NCI-H524 (cell line): ENCODE results near the gene STEAP2.

Source experiments
- DNase-seq, 2 experiments: peaks; one replicate each; lab custom pipeline; 2025; lab: John Stamatoyannopoulos, UW

The STEAP2 gene

DNA sequence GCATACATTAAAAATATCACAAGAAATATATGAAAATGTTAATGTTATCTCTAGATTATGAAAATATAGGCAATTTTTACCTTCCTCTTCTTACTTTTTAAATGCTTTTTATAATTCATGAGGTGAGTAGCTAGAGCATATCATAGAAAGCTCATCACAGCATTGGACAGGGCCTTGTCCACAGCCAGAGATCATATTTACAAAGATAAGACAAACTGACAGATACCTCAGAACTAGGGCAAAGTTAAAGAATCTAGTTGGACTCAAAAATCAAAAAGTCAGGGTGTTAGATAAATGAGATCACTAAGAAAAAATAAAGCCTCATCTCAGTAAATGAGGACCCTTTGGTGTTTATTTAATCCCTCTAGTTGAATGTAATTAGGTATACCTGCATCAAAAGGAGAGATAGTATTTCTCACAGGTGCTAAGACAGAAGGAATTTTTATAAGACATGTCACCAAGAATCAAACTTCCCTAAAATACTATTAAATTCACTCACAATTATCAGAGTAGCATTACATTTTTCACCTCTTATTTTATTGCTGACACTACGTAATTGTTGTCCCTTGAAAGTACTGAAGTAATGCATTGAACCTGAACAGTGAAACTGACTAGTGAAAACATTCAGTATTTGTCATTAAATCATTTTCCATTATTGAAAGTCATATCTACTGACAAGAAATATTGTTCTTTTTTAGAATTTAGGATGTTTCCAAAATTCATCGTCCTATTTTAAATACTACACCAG lies 59.1 kb downstream of the STEAP2 start:
- DNase-seq = no peak

DNA sequence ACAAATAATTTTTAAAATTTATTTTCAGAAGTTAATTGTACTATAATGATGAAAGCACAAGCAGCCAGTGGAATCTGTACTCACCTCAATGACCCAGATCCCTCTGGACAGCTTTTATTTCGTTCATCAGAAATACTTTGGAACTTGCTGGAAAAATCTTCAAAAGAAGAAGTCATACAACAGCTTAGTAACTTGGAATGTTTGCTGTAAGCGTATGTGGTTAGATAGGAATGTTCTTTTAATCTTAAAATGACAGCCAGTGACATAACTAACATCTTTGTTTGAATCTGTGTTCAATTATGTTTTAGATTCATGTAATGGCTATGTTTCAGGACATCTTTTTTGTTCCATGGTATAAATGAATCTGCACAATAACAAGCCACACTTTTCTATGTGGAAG lies 60.2 kb downstream of the STEAP2 start:
- no peak for DNase-seq

DNA sequence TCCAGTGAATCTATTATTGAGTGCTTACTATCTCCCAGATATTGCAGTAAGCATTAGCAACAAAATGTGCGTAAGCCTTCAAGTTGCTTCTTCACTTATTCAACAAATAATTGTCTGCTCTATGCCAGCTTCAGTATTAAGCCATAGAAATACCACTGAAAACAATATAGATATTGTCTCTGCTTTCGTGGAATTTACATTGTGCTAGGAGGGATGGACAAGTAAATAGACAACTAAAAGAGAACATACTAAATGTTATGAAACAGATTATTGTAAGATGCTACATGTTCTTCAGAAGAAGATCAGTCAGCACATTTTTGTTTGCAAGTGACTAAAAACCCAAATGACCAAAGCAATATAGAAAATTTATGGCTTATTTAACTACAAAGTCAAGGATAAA lies 60.7 kb downstream of the STEAP2 start:
- DNase-seq = no peak

DNA sequence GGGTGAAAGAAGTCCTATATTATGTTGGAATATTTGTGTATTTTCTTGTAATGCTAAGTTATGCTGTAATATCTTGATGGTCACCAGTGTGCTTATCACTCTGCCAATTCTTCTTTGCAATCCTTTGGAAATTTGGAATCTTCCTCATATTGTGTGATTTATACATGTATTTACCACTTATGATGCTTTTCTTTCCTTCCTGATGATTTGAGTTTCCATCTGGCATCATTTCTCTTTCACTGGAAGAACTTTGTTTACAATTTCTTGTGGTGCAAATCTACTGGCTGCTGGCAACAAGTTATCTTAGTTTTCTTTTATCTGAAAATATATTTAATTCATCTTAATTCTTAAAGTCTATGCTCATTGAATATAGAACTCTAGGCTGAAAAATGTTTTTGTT lies 62.6 kb downstream of the STEAP2 start:
- DNase-seq = no peak

DNA sequence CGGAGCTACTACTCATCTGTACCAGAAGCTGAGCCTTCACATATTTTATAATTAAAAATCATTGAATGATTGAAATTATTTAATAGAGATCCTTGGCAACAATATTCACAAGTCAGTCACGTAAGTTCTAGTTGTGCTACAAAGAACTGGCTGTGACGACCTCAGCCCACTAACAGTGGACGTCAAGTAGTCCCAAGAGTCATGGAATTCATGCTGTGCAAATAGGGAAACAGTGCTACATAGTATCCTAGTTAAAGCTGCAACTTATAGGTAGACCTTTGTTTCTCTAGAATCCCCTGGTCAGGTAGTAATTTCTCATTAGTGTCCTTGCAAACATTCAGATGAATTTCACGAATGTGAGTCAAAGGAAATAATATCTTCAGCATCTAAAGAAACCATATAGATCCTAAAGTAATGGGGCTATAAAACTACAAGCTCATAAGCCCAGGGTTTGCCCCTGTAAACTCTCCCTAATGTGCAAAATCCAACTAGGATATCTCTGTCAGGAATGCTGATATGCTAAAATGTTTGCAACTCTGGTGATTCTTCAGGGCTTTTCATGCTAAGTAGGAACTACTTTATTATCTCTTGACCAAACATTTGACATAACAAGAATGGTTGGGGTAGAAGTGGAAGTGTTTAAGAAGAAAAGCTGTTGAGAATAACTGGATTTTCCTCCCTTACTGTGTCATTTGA lies 64.6 kb downstream of the STEAP2 start:
- DNase-seq = no peak
